ENCODE measurements around the gene CACNA1E.

DNA sequence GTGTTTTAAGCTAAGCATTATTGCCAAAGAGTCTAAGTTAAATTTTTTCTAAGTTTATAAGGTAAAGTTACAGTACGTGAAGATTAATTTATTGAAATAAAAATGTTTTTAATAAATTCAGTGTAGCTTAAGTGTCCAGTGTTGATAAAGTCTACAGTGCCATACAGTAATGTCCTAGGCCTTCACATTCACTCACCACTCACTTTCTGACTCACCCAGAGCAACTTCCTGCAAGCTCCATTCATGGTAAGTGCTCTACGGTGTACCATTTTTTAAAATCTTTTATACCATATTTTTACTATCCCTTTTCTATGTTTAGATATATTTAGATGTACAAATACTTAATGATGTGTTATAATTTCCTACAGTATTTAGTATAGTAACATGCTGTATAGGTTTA is 173.2 kb downstream of the CACNA1E start:
- TF ChIP-seq, protein P1, sequence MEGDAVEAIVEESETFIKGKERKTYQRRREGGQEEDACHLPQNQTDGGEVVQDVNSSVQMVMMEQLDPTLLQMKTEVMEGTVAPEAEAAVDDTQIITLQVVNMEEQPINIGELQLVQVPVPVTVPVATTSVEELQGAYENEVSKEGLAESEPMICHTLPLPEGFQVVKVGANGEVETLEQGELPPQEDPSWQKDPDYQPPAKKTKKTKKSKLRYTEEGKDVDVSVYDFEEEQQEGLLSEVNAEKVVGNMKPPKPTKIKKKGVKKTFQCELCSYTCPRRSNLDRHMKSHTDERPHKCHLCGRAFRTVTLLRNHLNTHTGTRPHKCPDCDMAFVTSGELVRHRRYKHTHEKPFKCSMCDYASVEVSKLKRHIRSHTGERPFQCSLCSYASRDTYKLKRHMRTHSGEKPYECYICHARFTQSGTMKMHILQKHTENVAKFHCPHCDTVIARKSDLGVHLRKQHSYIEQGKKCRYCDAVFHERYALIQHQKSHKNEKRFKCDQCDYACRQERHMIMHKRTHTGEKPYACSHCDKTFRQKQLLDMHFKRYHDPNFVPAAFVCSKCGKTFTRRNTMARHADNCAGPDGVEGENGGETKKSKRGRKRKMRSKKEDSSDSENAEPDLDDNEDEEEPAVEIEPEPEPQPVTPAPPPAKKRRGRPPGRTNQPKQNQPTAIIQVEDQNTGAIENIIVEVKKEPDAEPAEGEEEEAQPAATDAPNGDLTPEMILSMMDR (IDR thresholded peaks at IDR 0.05; ENCODE audit: insufficient read depth, low read length, poor library complexity, severe bottlenecking): no peak
- TF ChIP-seq EZH2phosphoT487 (conservative IDR thresholded peaks at IDR 0.05; ENCODE audit: low read length): no peak

Data from SU-DHL-6 (cell line).